Measurements from ENCODE around the gene CBX4. TPM values are rescaled to one million over a fixed set of nuclear protein-coding genes. Genes with fewer than 3 reads are reported as not detected.

CBX4 gene
- total and polyA plus RNA-seq, 2 of the 13 experiments (the other 11 are each of a cell fraction or from before 2014, with no cell fraction given): 25.8 to 50.8 TPM

GRCh38 chr17:79832218-79833109 lies 6.8 kb downstream of the CBX4 start (continued):
- no peak for TF ChIP-seq HNRNPUL1 (IDR thresholded peaks at IDR 0.05; ENCODE audit: low read depth, low read length)
- TF ChIP-seq MYC (CRISPR knock-in tag; IDR thresholded peaks at IDR 0.05; ENCODE audit: borderline replicate concordance): peak; percentile 63
- peak; percentile 67; the same call in 1 of the 2 replicates for TF ChIP-seq ZNF317 (CRISPR knock-in tag; IDR thresholded peaks at IDR 0.05)
- TF ChIP-seq SOX5 (CRISPR knock-in tag; IDR thresholded peaks at IDR 0.05; ENCODE audit: borderline replicate concordance): no peak
- TF ChIP-seq SOX6 (IDR thresholded peaks at IDR 0.05): no peak
- TF ChIP-seq SOX6 (CRISPR knock-in tag; IDR thresholded peaks at IDR 0.05): no peak; the same call in none of the 2 replicates
- TF ChIP-seq EEA1 (CRISPR knock-in tag; IDR thresholded peaks at IDR 0.05; ENCODE audit: borderline replicate concordance): no peak
- TF ChIP-seq ZNF670 (CRISPR knock-in tag; IDR thresholded peaks at IDR 0.05; ENCODE audit: borderline replicate concordance): peak; percentile 84
- no peak for TF ChIP-seq TOPORS (CRISPR knock-in tag; IDR thresholded peaks at IDR 0.05)
- peak; percentile 66 for TF ChIP-seq ZFX (CRISPR knock-in tag; IDR thresholded peaks at IDR 0.05; ENCODE audit: low read depth)
- no peak for TF ChIP-seq ZNF691 (CRISPR knock-in tag; IDR thresholded peaks at IDR 0.05; ENCODE audit: borderline replicate concordance, low read depth)
- TF ChIP-seq SRSF4 (IDR thresholded peaks at IDR 0.05; ENCODE audit: low read depth, low read length, poor library complexity, severe bottlenecking): peak; percentile 65
- 0 out of 2 replicates have a peak, but pooled peaks have one; percentile 21 for TF ChIP-seq JUN (CRISPR knock-in tag; IDR thresholded peaks at IDR 0.05)
- TF ChIP-seq FOXJ3 (CRISPR knock-in tag; IDR thresholded peaks at IDR 0.05; ENCODE audit: borderline replicate concordance): no peak; the same call in 1 of the 2 replicates
- peak; percentile 75 for TF ChIP-seq RXRA (CRISPR knock-in tag; IDR thresholded peaks at IDR 0.05)
- TF ChIP-seq ZBTB14 (CRISPR knock-in tag; IDR thresholded peaks at IDR 0.05): no peak; the same call in 1 of the 2 replicates
- peak; percentile 70 for TF ChIP-seq MEIS1 (CRISPR knock-in tag; IDR thresholded peaks at IDR 0.05; ENCODE audit: borderline replicate concordance)
- TF ChIP-seq ZNF569 (CRISPR knock-in tag; IDR thresholded peaks at IDR 0.05; ENCODE audit: borderline replicate concordance): no peak
- no peak for TF ChIP-seq FOXK2 (IDR thresholded peaks at IDR 0.05)
- TF ChIP-seq ZNF484 (CRISPR knock-in tag; IDR thresholded peaks at IDR 0.05; ENCODE audit: borderline replicate concordance, low read depth): no peak
- no peak for TF ChIP-seq ZNF24 (IDR thresholded peaks at IDR 0.05)
- TF ChIP-seq GTF3A (CRISPR knock-in tag; conservative IDR thresholded peaks at IDR 0.05): no peak; the same call in 1 of the 2 replicates
- no peak for TF ChIP-seq JARID2 (CRISPR knock-in tag; IDR thresholded peaks at IDR 0.05; ENCODE audit: insufficient replicate concordance)
